Naive thymus-derived CD8-positive, alpha-beta T cell (primary cell): ENCODE results near the gene BTF3L4. TPM values are rescaled to one million over a fixed set of nuclear protein-coding genes. Genes with fewer than 3 reads are reported as not detected.
"Not testable (repeated sequence)": the region's sequence is repeated elsewhere in the genome, so short reads cannot be mapped to it uniquely, and the experiment has no call there.

Source experiments
- ATAC-seq, 2 donors: fragments of 150-1000 bp; cut with Tn5 transposase in 1 of 2; sonication (Bioruptor Pico), chemical (Tn5 transposase) in 1 of 2; 1 replicate in 1 of 2; 2 replicates in 1 of 2; pipeline ENCODE4 v1.10.0; 2021; ENCODE audit warnings: mild to moderate bottlenecking in 2 of 2, moderate library complexity in 2 of 2
- POLR2A ChIA-PET: fragments of 350-600 bp; sonication (Branson Sonifier 250); formaldehyde crosslinking; loops from one replicate; lab custom pipeline; 2021; ENCODE audit warnings: antibody characterized with exemption; lab: Charles Lee
- DNase-seq, 10 donors: peaks; one replicate each; pipeline versions ENCODE4 v3.0.0 to v3.0.0-alpha.2; 2020 to 2022
- H3K27ac Mint-ChIP-seq, 10 donors: one replicate each; pipeline ENCODE4 v1.8.0; 2020 to 2022; ENCODE audit warnings: mild to moderate bottlenecking in 10 of 10, mixed read lengths in 10 of 10, moderate library complexity in 4 of 10, inconsistent platforms in 1 of 10
- H3K27me3 Mint-ChIP-seq, 5 donors: one replicate each; pipeline ENCODE4 v1.8.0; 2021 to 2022; ENCODE audit warnings: mixed read lengths in 5 of 5
- H3K36me3 Mint-ChIP-seq, 3 donors: one replicate each; pipeline ENCODE4 v1.8.0; 2020 to 2022; ENCODE audit warnings: mixed read lengths in 3 of 3, mild to moderate bottlenecking in 2 of 3, inconsistent platforms in 1 of 3
- H3K4me1 Mint-ChIP-seq, 4 donors: one replicate each; pipeline ENCODE4 v1.8.0; 2021 to 2022; ENCODE audit warnings: mixed read lengths in 4 of 4
- H3K4me3 Mint-ChIP-seq, 10 donors: one replicate each; pipeline ENCODE4 v1.8.0; 2020 to 2022; ENCODE audit warnings: mild to moderate bottlenecking in 10 of 10, mixed read lengths in 10 of 10, moderate library complexity in 6 of 10, inconsistent platforms in 1 of 10
- H3K9me3 Mint-ChIP-seq, 9 donors: one replicate each; pipeline ENCODE4 v1.8.0; 2020 to 2022; ENCODE audit warnings: mixed read lengths in 9 of 9, mild to moderate bottlenecking in 3 of 9, inconsistent platforms in 1 of 9, moderate library complexity in 1 of 9
- polyA plus RNA-seq, 3 donors: library from polyadenylated mRNA; unstranded; fragments of 300-500 nt; fragmentation: Illumina TruSeq; gene quantifications; one replicate each; pipeline ENCODE4 v1.2.3, GENCODE V29; 2021
- total RNA-seq, 8 experiments: library from RNA in 2 of 8; stranded (reverse) in 2 of 8; gene quantifications; one replicate each; pipeline ENCODE4 v1.2.3 and lab custom pipeline; 2021 to 2026

The BTF3L4 gene
- total and polyA plus RNA-seq, 5 experiments from 2014 or later, result 33.1 to 71.0 (median 61.9) TPM

DNA sequence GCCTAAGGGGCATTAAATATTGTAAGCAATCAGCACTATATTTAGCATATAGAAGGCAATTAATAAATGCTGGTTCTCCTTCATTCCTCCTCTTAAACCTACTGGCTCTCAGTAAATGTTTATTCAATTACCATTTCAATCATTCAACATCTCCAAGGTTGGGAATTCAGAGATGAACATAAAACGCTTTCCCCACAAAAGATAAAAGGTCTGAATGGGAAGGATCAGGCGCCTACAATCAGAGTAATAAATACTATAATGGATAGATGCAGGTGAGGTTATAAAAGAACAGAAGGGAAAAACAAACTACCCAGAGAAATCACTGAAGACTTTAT, 22.1 kb upstream of the BTF3L4 start:
- H3K36me3 Mint-ChIP-seq, result peaks cover 0 to 41% (median 2%) of the 10 kb centered on the region in 3 donors
- peak overlapping the region; percentile 89 to 95 (median 92) for H3K4me3 Mint-ChIP-seq
- H3K4me1 Mint-ChIP-seq, result peaks cover 16 to 46% (median 41%) of the 10 kb centered on the region in 4 donors
- ATAC-seq, result no peak
- peak overlapping the region; percentile 94 to 99 (median 97) for H3K27ac Mint-ChIP-seq
- no peaks in the 10 kb centered on the region for H3K27me3 Mint-ChIP-seq
- no peak for DNase-seq
- POLR2A ChIA-PET, result interaction anchor here (0.6 to 3.8 kb wide), 7 partner anchors 15 to 820 kb away, joined by 3 to 55 read pairs (median 3); partner anchors contain the start of genes BTF3L4, NRDC and TXNDC12
- no peaks in the 10 kb centered on the region for H3K9me3 Mint-ChIP-seq

DNA sequence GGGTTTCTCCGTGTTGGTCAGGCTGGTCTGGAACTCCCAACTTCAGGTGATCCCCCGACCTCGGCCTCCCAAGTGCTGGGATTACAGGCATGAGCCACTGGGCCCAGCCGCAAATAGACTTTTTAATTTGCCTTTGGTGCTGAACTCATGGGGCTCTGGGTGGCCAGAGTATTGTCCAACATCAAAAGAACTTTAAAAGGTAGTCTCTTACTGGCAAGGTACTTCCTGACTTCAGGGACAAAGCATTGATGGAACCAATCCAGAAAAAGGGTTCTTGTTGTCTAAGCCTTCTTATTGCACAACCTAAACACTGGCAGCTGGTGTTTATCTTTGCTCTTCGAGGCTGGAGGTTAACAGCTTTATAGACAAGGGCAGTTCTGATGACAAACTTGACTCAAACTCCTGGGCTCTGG, 18.7 kb upstream of the BTF3L4 start:
- H3K4me1 Mint-ChIP-seq, result peaks cover 1 to 17% (median 14%) of the 10 kb centered on the region in 4 donors
- DNase-seq, result no peak
- peak overlapping the region in 1 of 10 donors; percentile 61 for H3K27ac Mint-ChIP-seq
- no peak for ATAC-seq
- peaks cover 0 to 51% (median 2%) of the 10 kb centered on the region in 3 donors for H3K36me3 Mint-ChIP-seq
- POLR2A ChIA-PET, result interaction anchor here (0.7 to 0.8 kb wide), 2 partner anchors 8 to 18 kb away, joined by 3 read pairs; partner anchors contain the start of gene TXNDC12
- no peaks in the 10 kb centered on the region for H3K27me3 Mint-ChIP-seq
- H3K4me3 Mint-ChIP-seq, result no peak overlapping the region
- H3K9me3 Mint-ChIP-seq, result no peaks in the 10 kb centered on the region

DNA sequence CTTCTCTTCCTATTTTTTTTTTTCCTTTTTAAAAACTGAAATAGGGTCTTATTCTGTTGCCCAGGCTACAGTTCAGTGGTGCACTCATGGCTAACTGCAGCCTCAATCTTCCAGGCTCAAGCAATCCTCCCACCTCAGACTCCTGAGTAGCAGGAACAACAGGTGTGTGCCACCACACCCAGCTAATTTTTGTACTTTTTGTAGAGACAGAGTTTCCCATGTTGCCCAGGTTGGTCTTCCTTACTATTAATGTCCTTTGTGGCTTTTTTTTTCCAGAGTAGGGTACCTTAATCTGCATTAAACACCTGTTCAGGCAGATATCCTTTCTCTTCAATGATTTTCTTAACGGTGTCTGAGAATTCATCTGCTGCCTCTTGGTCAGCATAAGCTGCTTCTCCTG, 18.2 kb upstream of the BTF3L4 start:
- POLR2A ChIA-PET, result interaction anchor here (0.7 to 0.8 kb wide), 2 partner anchors 8 to 17 kb away, joined by 3 read pairs; partner anchors contain the start of gene TXNDC12
- H3K36me3 Mint-ChIP-seq, result peaks cover 0 to 51% (median 2%) of the 10 kb centered on the region in 3 donors

DNA sequence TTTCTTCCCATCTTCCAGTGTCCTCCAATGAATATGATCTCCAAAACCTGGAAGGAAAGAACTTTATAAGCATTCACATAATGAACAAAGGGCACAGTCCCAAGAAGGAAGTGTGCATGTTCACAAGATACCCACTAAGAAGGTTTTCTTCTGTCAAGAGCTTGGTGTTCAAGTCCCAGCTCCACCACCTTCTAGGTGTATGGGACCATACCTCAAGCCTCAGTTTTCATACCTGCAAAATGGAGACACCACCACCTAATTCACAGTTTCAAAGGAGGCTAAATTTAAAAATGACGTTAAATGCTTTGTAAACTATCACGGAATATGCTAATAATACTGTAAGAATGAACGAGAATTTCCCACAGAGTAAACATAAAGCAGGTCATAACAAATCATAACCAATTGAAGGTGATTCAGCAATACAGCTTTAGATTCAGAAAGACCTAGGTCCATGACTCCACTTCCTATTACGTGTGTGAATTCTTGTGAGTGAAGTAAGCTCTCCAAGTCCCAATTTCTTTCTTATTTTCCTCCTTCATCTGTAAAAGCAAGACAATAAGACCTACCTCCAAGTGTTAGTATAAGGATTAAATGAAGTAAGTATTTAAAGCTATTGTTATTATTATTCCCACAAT, 14.4 kb upstream of the BTF3L4 start:
- H3K27me3 Mint-ChIP-seq, result no peaks in the 10 kb centered on the region
- H3K4me3 Mint-ChIP-seq, result no peak overlapping the region
- ATAC-seq, result no peak
- POLR2A ChIA-PET, result no interaction called here
- DNase-seq, result no peak
- H3K4me1 Mint-ChIP-seq, result peaks cover 8 to 23% (median 15%) of the 10 kb centered on the region in 4 donors
- H3K36me3 Mint-ChIP-seq, result peaks cover 0 to 66% (median 2%) of the 10 kb centered on the region in 3 donors
- H3K27ac Mint-ChIP-seq, result no peak overlapping the region
- H3K9me3 Mint-ChIP-seq, result no peaks in the 10 kb centered on the region

More for the DNA sequence above, 18.2 kb upstream of the BTF3L4 start:
- peak overlapping the region in 2 of 10 donors; percentile 20 to 82 for H3K27ac Mint-ChIP-seq
- no peaks in the 10 kb centered on the region for H3K27me3 Mint-ChIP-seq
- DNase-seq, result no peak
- no peak overlapping the region for H3K4me3 Mint-ChIP-seq
- no peak for ATAC-seq
- H3K9me3 Mint-ChIP-seq, result no peaks in the 10 kb centered on the region
- peaks cover 0 to 13% (median 10%) of the 10 kb centered on the region in 4 donors for H3K4me1 Mint-ChIP-seq

DNA sequence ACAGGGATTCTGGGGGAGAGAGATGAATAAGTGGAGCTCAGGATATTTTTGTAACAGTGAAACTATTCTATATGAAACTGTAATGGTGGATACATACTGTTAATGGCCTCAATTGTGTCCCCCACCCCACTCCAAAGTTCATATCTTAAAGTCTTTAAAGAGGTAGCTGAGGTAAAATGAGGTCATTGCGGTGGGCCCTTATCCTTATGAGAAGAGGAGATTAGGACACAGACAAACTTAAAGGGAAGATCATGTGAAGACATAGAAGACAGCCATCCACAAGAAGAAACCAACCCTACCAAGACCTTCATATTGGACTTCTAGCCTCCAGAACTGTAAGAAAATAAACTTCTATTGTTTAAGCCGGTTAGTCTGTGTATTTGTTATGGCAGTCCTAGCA, 10.9 kb upstream of the BTF3L4 start:
- DNase-seq (no peak), ATAC-seq (no peak)
- Mint-ChIP-seq H3K9me3 (no peaks in the 10 kb centered on the region), H3K4me3 (no peak overlapping the region), H3K27me3 (no peaks in the 10 kb centered on the region), H3K36me3 (peaks cover 0 to 46% (median 0%) of the 10 kb centered on the region in 3 donors), H3K27ac (peak overlapping the region in 1 of 10 donors; percentile 22), H3K4me1 (peaks cover 10 to 27% (median 24%) of the 10 kb centered on the region in 4 donors)
- POLR2A ChIA-PET, result no interaction called here

DNA sequence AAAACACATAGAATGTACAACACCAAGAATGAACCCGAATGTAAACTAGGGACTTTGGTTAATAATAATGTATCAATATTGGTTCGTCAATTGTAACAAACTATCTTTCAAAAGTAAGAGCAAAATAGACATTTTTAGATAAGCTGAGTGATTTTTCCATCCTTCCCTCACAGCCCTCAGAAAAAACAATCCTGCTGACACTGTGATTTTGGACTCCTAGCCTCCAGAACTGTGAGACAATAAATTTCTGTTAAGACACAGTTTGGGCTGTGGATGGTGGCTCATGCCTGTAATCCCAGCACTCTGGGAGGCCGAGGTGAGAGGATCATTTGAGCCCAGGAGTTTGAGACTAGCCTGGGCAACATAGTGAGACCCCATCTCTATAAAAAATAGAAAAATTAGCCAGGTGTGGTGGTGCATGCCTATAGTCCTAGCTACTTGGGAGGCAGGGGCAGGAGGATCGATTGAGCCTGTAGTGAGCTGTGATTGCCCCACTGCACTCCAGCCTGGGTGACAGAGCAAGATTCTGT, 10.4 kb upstream of the BTF3L4 start:
- not testable (repeated sequence) for H3K9me3 Mint-ChIP-seq, H3K4me3 Mint-ChIP-seq, DNase-seq, ATAC-seq, H3K27me3 Mint-ChIP-seq
- Mint-ChIP-seq H3K4me1 (peaks cover 15 to 31% (median 26%) of the 10 kb centered on the region in 4 donors), H3K27ac (peak overlapping the region in 1 of 10 donors; percentile 22), H3K36me3 (peaks cover 0 to 45% (median 0%) of the 10 kb centered on the region in 3 donors)
- POLR2A ChIA-PET, result interaction anchor here (0.7 kb wide), 1 partner anchor 51 kb away, joined by 3 read pairs; no protein-coding TSS in a partner anchor

DNA sequence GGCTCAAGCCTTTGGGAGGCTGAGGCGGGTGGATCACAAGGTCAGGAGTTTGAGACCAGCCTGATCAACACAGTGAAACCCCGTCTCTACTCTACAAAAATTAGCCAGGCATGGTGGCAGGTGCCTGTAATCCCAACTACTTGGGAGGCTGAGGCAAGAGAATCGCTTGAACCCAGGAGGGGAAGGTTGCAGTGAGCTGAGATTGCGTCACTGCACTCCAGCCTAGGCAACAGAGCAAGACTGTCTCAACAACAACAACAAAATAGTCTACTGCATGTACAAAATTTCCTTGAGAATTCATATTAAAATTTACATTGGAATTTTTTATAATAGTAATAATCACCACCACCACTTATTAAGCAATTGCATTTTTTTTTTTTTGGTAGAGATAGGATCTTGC, 6.8 kb upstream of the BTF3L4 start:
- not testable (repeated sequence) for DNase-seq, H3K4me3 Mint-ChIP-seq, ATAC-seq, H3K27me3 Mint-ChIP-seq, H3K9me3 Mint-ChIP-seq, H3K27ac Mint-ChIP-seq
- peaks cover 0 to 47% (median 1%) of the 10 kb centered on the region in 3 donors for H3K36me3 Mint-ChIP-seq
- POLR2A ChIA-PET, result interaction anchor here (1.1 kb wide), 1 partner anchor 16 kb away, joined by 4 read pairs; the partner anchor contains the start of gene KTI12
- H3K4me1 Mint-ChIP-seq, result peaks cover 26 to 50% (median 40%) of the 10 kb centered on the region in 4 donors

DNA sequence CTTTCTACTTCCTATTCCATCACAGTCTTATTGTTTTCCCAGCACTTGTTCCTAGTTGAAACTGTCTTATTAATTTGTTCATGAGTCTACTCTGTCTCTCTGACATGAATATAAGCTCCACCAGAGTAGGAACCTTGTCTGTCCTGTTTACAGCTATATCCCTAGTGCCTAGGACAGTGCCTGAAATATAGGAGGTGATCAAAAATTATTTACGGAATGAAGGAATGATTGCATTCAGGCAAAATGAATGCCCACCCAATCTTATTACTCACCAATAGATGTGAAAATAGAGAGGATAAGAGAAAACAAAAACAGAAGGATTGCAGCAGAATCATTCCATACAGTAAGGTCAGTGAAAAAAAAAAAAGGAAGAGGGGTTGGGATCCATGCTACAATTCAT, 2.2 kb upstream of the BTF3L4 start:
- H3K4me3 Mint-ChIP-seq, result peak overlapping the region; percentile 88 to 100 (median 99)
- POLR2A ChIA-PET, result interaction anchor here (5.1 kb wide), 1 partner anchor 22 kb away, joined by 55 read pairs; the partner anchor contains the start of gene KTI12
- H3K27ac Mint-ChIP-seq, result peak overlapping the region in 9 of 10 donors; percentile 7 to 98 (median 96)
- no peaks in the 10 kb centered on the region for H3K27me3 Mint-ChIP-seq
- H3K9me3 Mint-ChIP-seq, result no peaks in the 10 kb centered on the region
- ATAC-seq (no peak), DNase-seq (no peak)
- peaks cover 31 to 63% (median 62%) of the 10 kb centered on the region in 4 donors for H3K4me1 Mint-ChIP-seq
- H3K36me3 Mint-ChIP-seq, result peaks cover 1 to 26% (median 8%) of the 10 kb centered on the region in 3 donors

DNA sequence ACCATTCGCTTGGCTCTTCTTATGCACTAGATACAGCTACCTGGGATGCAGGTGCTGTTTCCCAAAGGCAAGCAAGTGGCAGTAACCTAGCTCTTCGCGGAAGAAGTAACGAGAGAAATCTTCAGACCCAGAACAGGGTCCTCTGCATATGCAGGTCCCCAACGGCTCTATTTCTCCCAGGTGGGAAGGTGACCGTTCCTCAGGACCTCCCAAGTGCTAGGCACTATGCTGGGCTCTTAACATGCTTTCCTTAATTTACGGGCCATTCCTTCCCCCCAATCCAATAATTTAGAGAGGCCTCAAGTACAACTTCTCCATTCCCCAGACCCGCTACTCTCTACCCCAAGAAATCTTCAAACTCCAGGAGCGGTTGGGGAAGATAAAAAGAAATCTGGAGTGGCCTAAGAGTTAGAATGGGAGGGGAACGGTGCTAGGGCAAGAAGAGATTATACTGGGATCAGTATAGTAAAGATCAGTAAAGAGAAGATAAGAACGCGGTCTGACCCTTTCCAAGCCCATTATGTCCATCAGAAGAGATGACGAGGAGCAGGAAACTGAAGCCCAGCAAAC, 1.5 kb upstream of the BTF3L4 start:
- peaks cover 34 to 70% (median 66%) of the 10 kb centered on the region in 4 donors for H3K4me1 Mint-ChIP-seq
- H3K27ac Mint-ChIP-seq, result peak overlapping the region; percentile 92 to 98 (median 96)
- H3K36me3 Mint-ChIP-seq, result peaks cover 1 to 30% (median 8%) of the 10 kb centered on the region in 3 donors
- H3K4me3 Mint-ChIP-seq, result peak overlapping the region; percentile 88 to 100 (median 99)
- DNase-seq (no peak), ATAC-seq (no peak)
- H3K27me3 Mint-ChIP-seq, result no peaks in the 10 kb centered on the region
- H3K9me3 Mint-ChIP-seq, result no peaks in the 10 kb centered on the region
- POLR2A ChIA-PET, result interaction anchor here (1.0 to 5.1 kb wide), 5 partner anchors 11 to 350 kb away, joined by 3 to 55 read pairs (median 4); partner anchors contain the start of genes CC2D1B, KTI12, ORC1 and PRPF38A

DNA sequence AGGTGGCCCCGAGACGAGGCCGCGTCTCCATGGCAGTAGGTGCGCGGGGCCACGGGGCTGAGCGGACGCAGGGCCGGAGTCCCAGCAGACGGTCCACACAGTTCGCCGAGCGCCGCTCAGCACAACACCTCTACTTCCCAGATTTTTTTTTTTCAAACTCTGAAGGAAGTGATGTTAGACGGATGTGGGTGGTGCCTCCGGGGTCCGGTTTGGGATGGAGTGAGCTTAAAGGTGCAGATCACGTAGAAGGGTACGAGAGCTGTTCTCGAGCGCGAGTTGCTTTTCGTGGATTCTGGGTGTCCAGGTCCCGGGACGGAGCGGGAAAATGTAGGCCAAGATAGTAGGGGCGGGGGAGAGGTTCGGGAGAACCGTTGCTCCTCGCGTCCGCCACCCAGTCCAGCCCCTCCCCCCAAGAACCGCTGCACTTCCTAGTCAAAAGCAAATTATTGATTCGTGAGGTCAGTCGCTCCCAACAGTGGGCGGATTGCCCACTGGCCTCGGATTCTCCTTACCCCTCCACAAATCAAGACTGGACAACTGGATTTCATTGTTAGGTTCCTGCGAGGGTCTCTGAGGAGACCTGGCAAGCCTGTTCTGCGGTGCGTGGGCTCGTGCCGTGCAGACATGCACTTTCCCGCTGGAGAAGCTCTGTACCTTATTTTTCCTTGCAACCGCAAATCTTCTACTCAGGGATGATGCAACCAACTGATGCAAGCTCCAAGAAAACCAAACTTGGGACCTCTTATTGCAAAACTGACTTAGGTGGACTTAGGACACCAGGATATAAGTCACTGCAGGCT, 829 bp upstream of the BTF3L4 start, which contains the start of gene TXNDC12:
TXNDC12 (minus strand) TSS at position 126 of the 800 bp plus-strand sequence; CDS start at position 31, 95 bp downstream.
- POLR2A ChIA-PET, result interaction anchor here (1.0 to 5.1 kb wide), 5 partner anchors 12 to 349 kb away, joined by 3 to 55 read pairs (median 4); partner anchors contain the start of genes CC2D1B, KTI12, ORC1 and PRPF38A
- ATAC-seq, result peak; percentile 20 to 36
- H3K9me3 Mint-ChIP-seq, result no peaks in the 10 kb centered on the region
- H3K27me3 Mint-ChIP-seq, result no peaks in the 10 kb centered on the region
- peak; percentile 31 to 79 (median 56) for DNase-seq
- H3K4me1 Mint-ChIP-seq, result peaks cover 36 to 71% (median 69%) of the 10 kb centered on the region in 4 donors
- peak within 1 kb of the TSS; percentile 88 to 100 (median 99) for H3K4me3 Mint-ChIP-seq
- peak within 1 kb of the TSS; percentile 92 to 98 (median 96) for H3K27ac Mint-ChIP-seq
- peaks cover 3 to 32% (median 8%) of the 10 kb centered on the region in 3 donors for H3K36me3 Mint-ChIP-seq

DNA sequence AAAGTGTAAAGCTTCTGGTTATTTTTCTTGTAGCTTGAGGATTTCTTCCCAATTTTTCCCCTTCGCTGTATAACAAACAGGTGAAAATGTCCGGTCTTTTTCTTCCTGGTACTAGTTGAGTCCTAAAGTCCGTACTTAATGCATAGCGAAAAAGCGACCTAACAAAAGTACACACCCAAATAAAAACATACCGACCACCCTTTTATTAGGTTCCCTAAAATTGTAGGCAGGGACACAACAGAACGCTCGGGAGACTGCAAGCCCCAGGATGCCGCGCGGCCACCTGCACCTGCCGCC, 281 bp upstream of the BTF3L4 start:
- POLR2A ChIA-PET, result interaction anchor here (1.4 to 5.1 kb wide), 4 partner anchors 12 to 349 kb away, joined by 3 to 55 read pairs (median 5); partner anchors contain the start of genes KTI12, ORC1 and PRPF38A
- Mint-ChIP-seq H3K4me1 (peaks cover 36 to 71% (median 70%) of the 10 kb centered on the region in 4 donors), H3K27ac (peak overlapping the region; percentile 92 to 98 (median 96)), H3K27me3 (no peaks in the 10 kb centered on the region), H3K36me3 (peaks cover 4 to 33% (median 8%) of the 10 kb centered on the region in 3 donors), H3K9me3 (no peaks in the 10 kb centered on the region), H3K4me3 (peak overlapping the region; percentile 88 to 100 (median 99))
- ATAC-seq, result no peak
- no peak for DNase-seq
